GM23248 (cell line): ENCODE results near the gene ALX4. TPM values are rescaled to one million over a fixed set of nuclear protein-coding genes. Genes with fewer than 3 reads are reported as not detected.

Experiments used
- DNase-seq: peaks from one replicate; pipeline ENCODE4 v3.0.0-alpha.2; 2015
- H2AFZ ChIP-seq: fragments of 200-600 bp; sonication (generic); 2 replicates; pipeline ENCODE4 v1.6.1; 2016; ENCODE audit warnings: antibody characterized with exemption
- H3F3A ChIP-seq: fragments of 200-600 bp; sonication (generic); 2 replicates; pipeline ENCODE4 v1.6.1; 2016; ENCODE audit warnings: mild to moderate bottlenecking, antibody characterized with exemption, mixed run types; ENCODE audit not compliant: insufficient read depth
- H3K27ac ChIP-seq: fragments of 200-600 bp; sonication (generic); 2 replicates; pipeline ENCODE4 v1.5.1; 2016; ENCODE audit warnings: mild to moderate bottlenecking
- H3K27me3 ChIP-seq: fragments of 200-600 bp; sonication (generic); replicated peaks from 2 replicates; pipeline ENCODE4 v1.6.1; 2016; ENCODE audit warnings: mild to moderate bottlenecking; ENCODE audit not compliant: insufficient read depth
- H3K36me3 ChIP-seq: fragments of 200-600 bp; sonication (generic); 2 replicates; pipeline ENCODE4 v1.6.1; 2016; ENCODE audit warnings: low read depth, mild to moderate bottlenecking
- H3K4me1 ChIP-seq: fragments of 200-600 bp; sonication (generic); 2 replicates; pipeline ENCODE4 v1.6.1; 2016; ENCODE audit warnings: mild to moderate bottlenecking; ENCODE audit not compliant: insufficient read depth
- H3K4me2 ChIP-seq: fragments of 200-600 bp; sonication (generic); one replicate; pipeline ENCODE4 v1.6.1; 2016; ENCODE audit warnings: mild to moderate bottlenecking; ENCODE audit not compliant: unreplicated experiment
- H3K4me3 ChIP-seq: fragments of 200-600 bp; sonication (generic); 2 replicates; pipeline ENCODE4 v1.5.1; 2016; ENCODE audit warnings: mild to moderate bottlenecking
- H3K79me2 ChIP-seq: fragments of 200-600 bp; sonication (generic); 2 replicates; pipeline ENCODE4 v1.6.1; 2016; ENCODE audit warnings: mild to moderate bottlenecking; ENCODE audit not compliant: insufficient read depth
- H3K9ac ChIP-seq: fragments of 200-600 bp; sonication (generic); 2 replicates; pipeline ENCODE4 v1.6.1; 2016; ENCODE audit warnings: mild to moderate bottlenecking
- H3K9me2 ChIP-seq: fragments of 200-600 bp; sonication (generic); 2 replicates; pipeline ENCODE4 v1.6.1; 2016; ENCODE audit warnings: mixed run types, mild to moderate bottlenecking, moderate library complexity; ENCODE audit not compliant: insufficient read depth
- H3K9me3 ChIP-seq: fragments of 200-600 bp; sonication (generic); one replicate; pipeline ENCODE4 v1.6.1; 2017; ENCODE audit warnings: low read depth
- H4K20me1 ChIP-seq: fragments of 200-600 bp; sonication (generic); 2 replicates; pipeline ENCODE4 v1.6.0; 2016; ENCODE audit not compliant: insufficient read depth
- EZH2 ChIP-seq: fragments of 200-600 bp; sonication (generic); IDR thresholded peaks from 2 replicates; pipeline ENCODE4 v1.6.1; 2018; ENCODE audit warnings: antibody characterized with exemption, mild to moderate bottlenecking; ENCODE audit not compliant: insufficient read depth, poor library complexity, severe bottlenecking
- EZH2phosphoT487 ChIP-seq: fragments of 200-600 bp; sonication (generic); IDR thresholded peaks from 2 replicates; pipeline ENCODE4 v1.6.1; 2018; ENCODE audit warnings: antibody characterized with exemption, moderate library complexity, mild to moderate bottlenecking, low read depth; ENCODE audit not compliant: insufficient read depth
- WGBS, 2 experiments: methylation state at CpG; one replicate each; pipeline ENCODE4 v1.1.6; 2015 to 2017; ENCODE audit warnings: low lambda C conversion rate in 2 of 2, low coverage in 1 of 2; ENCODE audit errors: missing lambda C conversion rate in 2 of 2; 5-methylcytosine and 5-hydroxymethylcytosine counted together
- in situ Hi-C: fragments of 300-500 bp; cut with MboI; formaldehyde crosslinking; loops from 2 replicates; pipeline ENCODE4 v1.15.0; 2020
- polyA plus RNA-seq: library from polyadenylated mRNA; unstranded; fragments of >200 nt; fragmentation: Nextera tagmentation; extraction: Ambion mirVana; gene quantifications from 2 replicates; pipeline ENCODE4 v1.2.1, GENCODE V29; 2016
- total RNA-seq: library from RNA; depleted of rRNA; stranded (reverse); fragments of >200 nt; shearing (Covaris generic); gene quantifications from 2 replicates; pipeline ENCODE4 v1.2.3, GENCODE V29; 2014

ALX4 gene
- total and polyA plus RNA-seq, 2 experiments from 2014 or later, result not detected

DNA sequence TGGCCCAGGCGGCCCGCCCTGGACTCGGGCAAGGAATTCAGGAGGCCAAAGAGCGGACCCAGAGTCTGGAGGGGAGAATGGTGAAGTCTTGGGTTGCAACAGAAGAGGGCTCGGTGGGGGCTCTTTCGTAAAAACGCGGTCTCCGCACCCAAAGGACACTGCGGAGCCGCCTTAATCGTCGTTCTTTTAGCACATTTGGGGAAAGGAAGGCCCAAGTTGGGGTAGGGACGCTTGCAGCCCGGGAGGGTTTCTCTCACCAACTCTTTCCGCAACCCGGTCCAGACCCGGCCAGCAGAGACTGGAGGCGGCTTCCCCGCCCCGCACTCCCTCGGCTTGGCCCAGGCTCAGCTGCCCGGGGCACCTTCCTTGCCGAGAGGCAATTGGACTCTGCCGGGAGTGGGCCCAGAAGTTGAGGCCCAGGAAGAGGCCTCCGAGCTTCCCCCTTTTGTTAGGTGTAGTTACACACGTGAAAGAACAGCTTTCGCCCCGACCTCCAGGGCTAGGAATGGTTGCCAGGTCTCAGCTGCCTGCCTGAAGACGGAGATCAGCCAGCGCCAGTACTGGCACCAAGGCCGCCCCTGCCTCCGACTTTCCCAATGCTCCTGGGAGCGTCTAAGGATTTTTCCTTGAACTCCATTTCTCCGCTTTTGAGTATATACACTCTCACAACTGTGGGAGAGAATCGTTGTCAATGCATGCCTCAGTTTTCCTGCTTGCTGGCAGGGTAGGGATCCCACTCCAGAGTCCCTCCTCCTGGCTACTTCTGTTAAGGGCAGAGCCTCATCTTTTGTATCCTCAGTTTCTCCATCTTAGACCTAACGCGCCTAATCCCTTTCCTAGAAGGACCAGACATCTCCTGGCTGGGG is 3.7 kb downstream of the ALX4 start:
- DNase-seq, result no peak
- H4K20me1 ChIP-seq, result no peaks in the 10 kb centered on the region
- no peak overlapping the region for H2AFZ ChIP-seq
- no peaks in the 10 kb centered on the region for H3K79me2 ChIP-seq
- H3K9ac ChIP-seq, result no peak overlapping the region
- H3K4me2 ChIP-seq, result no peak overlapping the region
- in situ Hi-C loops, result no loop called here
- H3K4me3 ChIP-seq, result peak overlapping the region; percentile 43; the same call in 1 of the 2 replicates
- TF ChIP-seq EZH2phosphoT487, result no peak
- peak; percentile 85 for TF ChIP-seq EZH2
- no peaks in the 10 kb centered on the region; the same call in 1 of the 2 replicates for H3K4me1 ChIP-seq
- H3K27ac ChIP-seq, result no peak overlapping the region
- H3K9me3 ChIP-seq, result no peaks in the 10 kb centered on the region
- 59 to 60% methylated on average over 35 to 38 of the region's 38 CpGs for WGBS, 2 experiments
- H3K27me3 ChIP-seq, result peaks cover 84% of the 10 kb centered on the region
- no peaks in the 10 kb centered on the region for H3K36me3 ChIP-seq
- no peaks in the 10 kb centered on the region for H3F3A ChIP-seq
- H3K9me2 ChIP-seq, result no peaks in the 10 kb centered on the region

DNA sequence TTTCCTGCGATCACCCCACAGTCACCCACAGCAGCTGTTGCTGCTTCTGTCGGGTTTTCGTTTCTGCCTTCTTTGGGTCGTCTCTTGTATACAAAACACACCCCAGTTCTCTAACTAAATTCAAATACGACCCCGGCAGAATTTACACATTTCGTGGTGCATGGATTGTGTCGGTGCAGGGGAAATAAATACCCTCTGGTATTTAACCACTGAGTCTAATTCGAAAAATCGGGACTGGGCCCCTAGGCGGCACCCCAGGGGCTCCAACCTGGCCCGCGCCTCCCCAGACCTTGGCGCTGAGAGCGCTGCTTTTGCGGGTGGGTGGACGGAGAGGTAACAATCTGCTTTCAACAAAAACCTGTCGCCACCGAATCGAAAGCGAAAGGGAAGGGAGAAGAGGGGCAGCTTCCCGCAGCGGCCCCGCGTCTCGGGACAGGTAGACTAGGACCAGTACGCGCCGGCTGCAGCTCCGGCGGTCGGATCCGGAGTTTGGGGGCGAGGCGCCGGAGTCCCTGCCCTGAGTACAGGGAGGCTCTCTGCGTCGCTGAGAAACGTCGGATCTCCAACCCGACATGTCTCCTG is 4.4 kb downstream of the ALX4 start:
- Histone ChIP-seq H3K36me3 (no peaks in the 10 kb centered on the region), H4K20me1 (no peaks in the 10 kb centered on the region), H3K9me3 (no peaks in the 10 kb centered on the region), H3K4me3 (peak overlapping the region; percentile 43; the same call in 1 of the 2 replicates), H3K4me2 (no peak overlapping the region), H2AFZ (no peak overlapping the region), H3K4me1 (no peaks in the 10 kb centered on the region; the same call in 1 of the 2 replicates), H3K27ac (no peak overlapping the region), H3K79me2 (no peaks in the 10 kb centered on the region), H3K27me3 (peaks cover 77% of the 10 kb centered on the region), H3K9ac (no peak overlapping the region), H3F3A (no peaks in the 10 kb centered on the region), H3K9me2 (no peaks in the 10 kb centered on the region)
- TF ChIP-seq EZH2 (peak; percentile 97), EZH2phosphoT487 (0 out of 2 replicates have a peak, but pooled peaks have one; percentile 14)
- no peak for DNase-seq
- in situ Hi-C loops, result no loop called here
- 19 to 22% methylated on average over 41 of the region's 41 CpGs for WGBS, 2 experiments

DNA sequence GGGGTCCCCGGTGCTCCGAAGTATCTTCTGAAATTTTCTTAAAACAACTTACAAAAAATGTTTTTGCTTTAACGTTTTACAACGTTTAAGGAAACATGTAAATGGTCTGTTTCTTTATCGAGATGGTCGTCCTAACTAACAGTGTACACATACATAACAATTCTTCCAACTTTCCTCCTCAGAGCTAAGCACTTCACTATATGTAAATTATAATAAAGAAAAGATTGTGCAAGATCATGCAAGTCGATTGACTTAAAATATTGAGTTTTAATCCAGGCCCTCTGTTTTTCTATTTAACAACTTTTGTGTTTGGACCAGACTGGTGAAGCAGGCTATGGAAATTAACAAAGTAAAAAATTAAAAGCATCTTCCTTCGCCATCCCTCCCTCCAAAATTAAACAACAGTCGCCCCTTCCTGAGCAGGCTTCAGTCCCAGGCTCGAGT is 4.9 kb downstream of the ALX4 start:
- Histone ChIP-seq H3K9me2 (no peaks in the 10 kb centered on the region), H3K36me3 (no peaks in the 10 kb centered on the region), H3K9ac (no peak overlapping the region), H4K20me1 (no peaks in the 10 kb centered on the region), H3F3A (no peaks in the 10 kb centered on the region), H3K27ac (no peak overlapping the region), H3K4me1 (no peaks in the 10 kb centered on the region; the same call in 1 of the 2 replicates), H3K4me3 (peak overlapping the region; percentile 46; the same call in 1 of the 2 replicates), H3K9me3 (no peaks in the 10 kb centered on the region), H3K79me2 (no peaks in the 10 kb centered on the region), H3K4me2 (peak overlapping the region; percentile 11), H3K27me3 (peaks cover 72% of the 10 kb centered on the region), H2AFZ (peak overlapping the region; percentile 44)
- 13 to 16% methylated on average over 10 of the region's 10 CpGs for WGBS, 2 experiments
- no peak for DNase-seq
- in situ Hi-C loops, result no loop called here
- TF ChIP-seq EZH2, result peak; percentile 99
- peak; percentile 88 for TF ChIP-seq EZH2phosphoT487

DNA sequence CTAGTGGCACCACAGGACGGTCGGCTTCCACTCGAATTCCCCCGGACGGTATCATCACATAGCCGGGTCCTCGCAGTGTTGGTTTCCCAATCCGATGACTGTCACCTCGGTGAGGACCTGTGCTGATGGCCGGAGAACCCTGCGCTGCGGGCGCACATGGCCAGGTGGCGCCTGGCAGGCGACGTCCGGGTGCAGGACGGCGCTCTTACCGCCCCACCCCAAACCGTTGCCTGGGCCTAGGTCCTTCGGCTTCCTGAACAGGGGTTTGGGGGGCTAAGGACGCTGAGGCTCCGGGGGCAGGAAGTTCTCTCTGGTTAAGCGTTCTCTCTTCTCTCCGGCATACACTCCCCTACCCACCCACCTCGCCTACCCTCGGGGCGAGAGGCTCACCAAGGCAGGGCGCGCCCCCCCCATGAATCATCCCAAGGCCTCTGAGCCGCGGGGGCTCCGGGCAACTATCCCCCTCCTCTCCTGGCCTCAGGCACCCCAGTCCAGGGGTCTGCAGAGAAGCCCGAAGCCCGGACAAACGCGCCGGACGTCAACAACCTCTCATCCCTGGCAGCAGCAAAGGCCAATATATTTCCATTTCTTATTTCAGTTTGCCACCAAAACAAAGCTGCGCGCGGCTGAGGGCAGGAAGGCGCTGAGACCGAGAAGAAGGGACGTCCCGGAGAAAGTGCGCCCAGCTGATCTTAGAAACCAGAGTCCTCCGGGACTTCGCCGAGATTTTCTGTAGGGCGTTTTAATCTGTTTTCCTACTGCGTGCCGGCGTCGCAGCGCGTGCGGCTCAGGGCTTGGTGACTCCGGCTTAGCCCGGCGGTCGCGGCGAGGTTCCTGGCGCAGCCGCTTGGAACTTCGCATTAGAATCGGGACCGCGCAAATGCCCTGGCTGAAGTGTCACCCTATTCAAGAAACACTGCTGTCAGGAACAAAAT is 5.6 kb downstream of the ALX4 start:
- Histone ChIP-seq H3K9me3 (no peaks in the 10 kb centered on the region), H2AFZ (peak overlapping the region; percentile 44), H4K20me1 (no peaks in the 10 kb centered on the region), H3F3A (no peaks in the 10 kb centered on the region), H3K36me3 (no peaks in the 10 kb centered on the region), H3K79me2 (no peaks in the 10 kb centered on the region), H3K27me3 (peaks cover 70% of the 10 kb centered on the region), H3K27ac (no peak overlapping the region), H3K4me2 (peak overlapping the region; percentile 11), H3K4me3 (peak overlapping the region; percentile 46; the same call in 1 of the 2 replicates), H3K4me1 (no peaks in the 10 kb centered on the region; the same call in 1 of the 2 replicates), H3K9ac (no peak overlapping the region), H3K9me2 (no peaks in the 10 kb centered on the region)
- in situ Hi-C loops, result no loop called here
- TF ChIP-seq EZH2phosphoT487, result no peak; the same call in 1 of the 2 replicates
- TF ChIP-seq EZH2, result no peak
- peak; percentile 30 for DNase-seq
- WGBS, 2 experiments, result 5 to 6% methylated on average over 65 to 69 of the region's 71 CpGs
